Limb (tissue), 2 donors: ENCODE results near the gene ATP10A.
A peak's percentile ranks its signal among the peaks of the same experiment; 100 is the strongest.

ENCODE experiments used
- DNase-seq, 2 donors: peaks; one replicate each; pipeline ENCODE4 v3.0.0-alpha.2; 2016; ENCODE audit errors: extremely low spot score in 2 of 2

The ATP10A gene

GRCh38 chr15:25724899-25725298 is 138.2 kb downstream of the ATP10A start:
- DNase-seq, result no peak

DNA sequence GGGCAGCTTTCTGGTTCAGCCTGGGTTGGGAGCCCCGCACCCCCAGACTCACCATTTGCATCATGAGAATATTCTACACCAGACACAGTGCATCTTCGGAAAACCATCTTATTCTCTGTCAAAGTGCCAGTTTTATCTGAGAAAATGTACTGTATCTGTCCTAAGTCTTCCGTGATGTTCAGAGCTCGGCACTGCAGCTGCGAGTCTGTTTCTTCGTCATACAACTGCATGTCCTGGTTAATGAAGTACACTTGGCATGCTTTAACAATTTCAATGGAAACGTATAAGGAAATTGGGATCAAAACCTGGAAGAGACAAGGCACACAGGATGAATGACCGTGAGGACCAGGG is 141.5 kb downstream of the ATP10A start:
- DNase-seq, result no peak

- no peak for DNase-seq
These were observed 143.8 kb downstream of the ATP10A start for GRCh38 chr15:25719101-25719985.

GRCh38 chr15:25718597-25718996 is 144.5 kb downstream of the ATP10A start:
- no peak for DNase-seq

DNA sequence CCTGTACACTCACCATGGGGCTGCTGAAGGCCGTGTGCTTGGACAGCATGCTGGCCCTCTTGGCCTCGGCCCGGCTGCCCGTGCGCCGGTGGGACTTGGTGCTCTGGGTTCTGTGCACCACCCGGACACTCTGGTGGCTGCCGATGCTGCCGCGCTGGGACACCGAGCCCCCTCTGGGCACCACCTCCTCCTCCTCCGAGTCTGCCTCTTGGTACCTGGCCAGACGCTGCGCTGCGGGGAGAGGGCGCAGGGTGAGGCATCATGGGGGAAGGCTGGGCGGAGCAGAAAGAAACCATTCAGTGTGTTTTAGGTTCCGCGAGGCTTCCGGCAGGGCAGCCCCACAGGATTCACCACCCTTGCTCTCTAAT is 145.0 kb downstream of the ATP10A start:
- no peak for DNase-seq

GRCh38 chr15:25717457-25718168 is 145.5 kb downstream of the ATP10A start:
- DNase-seq, result peak; percentile 13 to 61

GRCh38 chr15:25717127-25717456 is 146.0 kb downstream of the ATP10A start:
- DNase-seq, result no peak

DNA sequence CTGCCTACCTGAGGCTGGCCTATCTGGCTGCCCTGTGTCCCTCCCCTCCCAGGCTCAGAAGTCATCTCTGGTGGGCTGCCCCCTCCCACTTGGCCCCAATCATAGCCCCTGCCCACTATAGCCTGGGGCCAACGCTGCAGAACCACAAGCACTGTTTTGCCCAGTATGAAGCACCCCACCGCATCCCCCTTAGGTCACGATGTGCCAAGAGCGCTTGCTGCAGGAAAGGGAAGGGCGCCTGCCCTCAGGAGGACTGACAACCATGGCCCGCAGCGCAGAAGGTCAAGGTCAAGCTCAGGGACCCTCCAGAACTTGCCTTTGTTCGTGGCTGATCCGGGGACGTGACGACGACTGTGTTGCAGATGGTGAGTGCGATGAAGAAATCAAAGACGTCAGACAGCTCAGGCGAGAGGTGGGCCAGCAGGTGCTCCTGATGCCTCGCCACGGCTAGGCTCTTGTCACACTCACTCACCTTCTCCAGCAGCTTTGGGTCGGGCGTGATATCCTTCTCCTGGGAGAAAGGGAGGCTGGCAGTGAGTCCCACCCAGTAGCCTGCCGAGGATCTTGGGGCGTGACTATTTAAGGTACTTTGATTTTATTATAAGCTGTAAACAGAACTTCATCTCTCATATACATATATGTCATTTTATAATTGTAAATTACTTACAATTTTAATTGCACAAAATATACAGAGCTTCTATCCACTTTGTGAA is 146.6 kb downstream of the ATP10A start:
- DNase-seq, result no peak

DNA sequence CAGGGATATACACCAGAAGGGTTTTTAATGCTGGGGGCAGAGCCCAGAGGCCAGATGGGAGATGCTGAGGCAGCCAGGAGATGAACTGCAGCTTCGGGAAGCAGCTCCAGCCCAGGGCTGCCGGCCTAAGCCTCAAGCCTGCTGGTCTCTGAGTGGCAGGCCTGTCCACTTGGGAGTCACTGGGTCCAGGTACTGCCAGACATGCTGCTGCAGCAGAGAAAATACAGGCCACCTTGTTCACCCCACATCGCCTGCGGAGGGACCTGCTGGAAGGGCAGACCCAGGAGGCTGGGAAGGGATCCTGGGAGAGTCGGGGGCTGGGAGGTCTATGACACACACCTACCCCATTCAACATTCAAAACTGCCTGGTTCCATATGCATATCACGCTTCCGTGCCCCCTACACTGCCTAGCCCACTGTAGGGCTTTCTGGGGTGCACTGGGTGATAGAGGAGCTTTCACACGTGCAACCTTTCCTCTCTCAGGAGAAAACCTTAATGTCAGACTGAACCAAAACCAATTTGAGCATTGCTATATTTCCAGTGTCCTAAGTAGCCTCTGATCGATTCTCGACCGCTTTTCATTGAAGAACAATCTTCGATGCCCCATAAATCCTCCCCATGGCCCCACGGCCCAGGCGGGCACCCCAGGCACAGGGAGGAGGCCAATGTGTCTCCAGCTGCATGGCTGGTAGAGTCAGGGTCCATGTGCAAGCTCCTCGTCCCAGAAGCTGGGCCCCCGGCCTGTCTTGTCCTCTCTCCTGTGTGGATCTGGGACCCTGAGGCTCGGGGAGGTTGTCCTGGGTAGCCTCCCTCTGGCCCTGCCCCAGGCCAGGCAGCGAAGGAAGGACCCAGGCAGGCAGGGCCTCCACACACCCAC is 147.4 kb downstream of the ATP10A start:
- DNase-seq, result no peak

GRCh38 chr15:25714538-25714840 is 148.6 kb downstream of the ATP10A start:
- no peak for DNase-seq

DNA sequence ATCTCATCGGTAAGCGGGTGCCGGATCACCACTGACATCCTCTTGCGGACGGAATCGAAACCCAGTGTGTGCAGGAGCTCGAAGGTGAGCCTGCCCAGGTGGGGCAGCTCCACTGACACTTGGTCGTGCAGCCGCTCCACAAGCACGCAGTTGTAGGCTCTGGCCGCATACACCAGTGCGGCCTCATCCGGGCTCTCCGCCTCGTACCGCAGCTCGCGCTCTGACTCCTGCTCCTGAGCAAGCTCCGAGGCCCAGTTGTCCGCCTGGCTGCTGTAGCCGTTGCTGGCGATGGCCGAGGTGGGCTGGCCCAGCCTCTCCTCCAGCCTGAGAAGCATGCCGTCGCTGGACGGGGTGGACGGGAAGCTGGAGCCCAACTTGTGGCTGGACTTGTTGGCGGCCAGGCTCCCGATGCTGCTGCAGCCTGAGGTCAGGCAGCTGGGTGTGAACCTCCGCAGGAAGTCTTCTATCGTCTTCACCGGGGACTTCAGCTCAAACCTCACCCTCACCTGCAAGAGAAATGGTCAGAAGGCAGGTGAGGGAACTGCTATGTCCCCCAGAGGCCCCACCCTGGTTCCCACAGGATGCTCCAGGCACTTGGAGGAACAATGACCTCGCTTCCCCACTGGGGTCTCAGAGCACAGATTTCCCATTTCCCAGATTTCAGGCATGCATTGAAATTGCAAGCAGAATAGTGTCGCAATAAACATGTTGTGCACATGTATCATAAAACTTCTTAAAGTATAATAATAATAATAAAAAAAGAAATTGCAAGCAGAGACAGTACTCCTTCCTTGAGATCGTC is 149.2 kb downstream of the ATP10A start:
- no peak for DNase-seq

GRCh38 chr15:25712961-25713355 is 150.2 kb downstream of the ATP10A start:
- no peak for DNase-seq

DNA sequence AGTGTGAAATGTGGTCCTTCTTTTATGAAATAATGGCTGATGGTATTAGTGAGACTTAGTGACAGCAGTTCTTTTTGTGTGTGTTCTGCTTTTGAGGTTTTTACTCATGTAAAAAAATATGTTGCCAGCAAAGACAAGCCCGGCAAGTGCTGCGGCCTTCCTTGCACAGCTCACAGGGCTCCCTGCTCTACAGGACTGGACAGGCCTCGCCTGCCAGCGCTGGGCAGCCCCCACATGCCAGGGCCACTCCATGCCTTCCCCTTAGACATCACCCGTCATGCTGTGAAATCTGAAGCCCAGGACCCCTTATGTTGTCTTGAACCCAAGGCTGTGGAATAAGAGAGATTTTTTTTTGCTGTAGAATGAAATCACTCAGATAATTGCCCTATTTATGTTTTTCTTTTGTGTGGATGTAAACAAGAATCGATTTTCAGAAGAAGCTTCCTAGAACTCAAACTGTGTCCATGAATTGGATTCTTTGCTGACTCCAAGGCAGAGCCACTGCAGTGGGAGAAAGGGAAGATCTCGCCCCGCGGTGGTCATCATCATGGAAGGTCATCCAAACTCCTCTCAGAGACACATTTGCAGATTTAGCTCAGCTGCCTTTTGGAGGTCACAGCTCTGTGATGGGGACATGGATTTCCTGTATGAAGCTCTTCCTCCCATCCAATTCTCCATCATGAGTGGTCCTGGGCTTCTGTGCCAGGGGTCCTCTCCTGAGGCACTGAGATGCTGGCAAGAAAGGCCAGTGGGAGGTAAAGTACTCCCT is 150.8 kb downstream of the ATP10A start:
- DNase-seq, result no peak

- no peak for DNase-seq
These were observed 151.4 kb downstream of the ATP10A start for GRCh38 chr15:25711691-25712090.

DNA sequence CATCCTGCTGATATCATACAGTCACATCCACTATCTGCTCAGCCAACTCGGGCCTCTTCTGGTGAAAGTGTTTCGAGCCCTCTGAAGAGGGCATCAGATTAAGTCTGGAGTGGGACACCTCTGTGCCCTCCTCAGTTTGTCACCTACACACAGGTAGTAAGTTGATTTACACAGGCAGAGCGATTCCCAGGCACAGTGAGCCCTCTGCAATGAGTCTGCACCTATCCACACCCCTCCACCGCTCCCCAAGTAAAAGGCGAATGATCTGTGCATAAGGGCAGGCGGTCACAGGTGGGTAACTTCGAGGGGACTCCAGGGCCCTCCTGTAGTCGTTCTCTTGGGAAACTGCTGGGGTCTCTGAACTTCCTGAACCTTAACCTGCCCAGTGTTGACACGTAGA is 152.0 kb downstream of the ATP10A start:
- no peak for DNase-seq

GRCh38 chr15:25710184-25710583 is 152.9 kb downstream of the ATP10A start:
- peak in 1 of 2 donors; percentile 49 for DNase-seq

GRCh38 chr15:25709437-25710159 is 153.5 kb downstream of the ATP10A start:
- DNase-seq, result no peak

- DNase-seq, result no peak
These were observed 154.7 kb downstream of the ATP10A start for GRCh38 chr15:25708391-25708790.

GRCh38 chr15:25707656-25708365 is 155.3 kb downstream of the ATP10A start:
- peak in 1 of 2 donors; percentile 20 for DNase-seq
